Daoy (cell line): ENCODE measurements around the gene SDK1. TPM values are rescaled to one million over a fixed set of nuclear protein-coding genes. Genes with fewer than 3 reads are reported as not detected.

Experiments used
- DNase-seq: peaks from one replicate; pipeline ENCODE4 v3.0.0-alpha.2; 2015; ENCODE audit warnings: low read depth
- total RNA-seq: library from RNA; depleted of rRNA; stranded (reverse); fragments of >200 nt; shearing (Covaris generic); gene quantifications from 2 replicates; pipeline ENCODE4 v1.2.3, GENCODE V29; 2014

The SDK1 gene
- total RNA-seq, 1 experiment from 2014 or later, result 4.2 TPM

GRCh38 chr7:4196121-4196819 lies 895.2 kb downstream of the SDK1 start:
- no peak for DNase-seq

- DNase-seq, result no peak
Measured at GRCh38 chr7:4198301-4198700, 897.2 kb downstream of the SDK1 start.

- peak; percentile 34 for DNase-seq
Measured at GRCh38 chr7:4200546-4201094, 899.6 kb downstream of the SDK1 start.

GRCh38 chr7:4201566-4201965 lies 900.5 kb downstream of the SDK1 start:
- DNase-seq, result no peak

GRCh38 chr7:4202154-4202736 lies 901.2 kb downstream of the SDK1 start:
- no peak for DNase-seq

- no peak for DNase-seq
Measured at GRCh38 chr7:4202954-4203353, 901.9 kb downstream of the SDK1 start.

GRCh38 chr7:4203626-4204512 lies 902.8 kb downstream of the SDK1 start:
- DNase-seq, result no peak

- no peak for DNase-seq
Measured at GRCh38 chr7:4204513-4205165, 903.6 kb downstream of the SDK1 start.

GRCh38 chr7:4205828-4206227 lies 904.8 kb downstream of the SDK1 start:
- DNase-seq, result no peak

GRCh38 chr7:4207011-4207410 lies 906.0 kb downstream of the SDK1 start:
- DNase-seq, result no peak

- DNase-seq, result no peak
Measured at GRCh38 chr7:4208086-4208485, 907.0 kb downstream of the SDK1 start.

- no peak for DNase-seq
Measured at GRCh38 chr7:4208586-4208985, 907.5 kb downstream of the SDK1 start.

GRCh38 chr7:4209126-4209525 lies 908.1 kb downstream of the SDK1 start:
- DNase-seq, result no peak

GRCh38 chr7:4209966-4210365 lies 908.9 kb downstream of the SDK1 start:
- no peak for DNase-seq

- no peak for DNase-seq
Measured at GRCh38 chr7:4210821-4211220, 909.8 kb downstream of the SDK1 start.

GRCh38 chr7:4211261-4211660 lies 910.2 kb downstream of the SDK1 start:
- DNase-seq, result no peak

GRCh38 chr7:4212376-4212775 lies 911.3 kb downstream of the SDK1 start:
- no peak for DNase-seq

- no peak for DNase-seq
Measured at GRCh38 chr7:4214291-4215155, 913.5 kb downstream of the SDK1 start.

GRCh38 chr7:4215176-4215720 lies 914.2 kb downstream of the SDK1 start:
- DNase-seq, result no peak

- peak; percentile 27 for DNase-seq
Measured at GRCh38 chr7:4216016-4216415, 915.0 kb downstream of the SDK1 start.
